HepG2 (cell line): ENCODE data around the gene SLC22A23. TPM values are rescaled to one million over a fixed set of nuclear protein-coding genes. Genes with fewer than 3 reads are reported as not detected.

ENCODE experiments used
- ATAC-seq: fragments of 200-7000 bp; cut with Tn5 transposase; 3 replicates; pipeline ENCODE4 v1.9.1; 2020; ENCODE audit warnings: mild to moderate bottlenecking, moderate library complexity
- BruUV-seq: library from RNA; stranded (reverse); fragments of 400-500 nt; replicated peaks from 2 replicates; lab custom pipeline; 2021; lab: Mats Ljungman, UMichigan
- CTCF ChIA-PET: fragments of 300-600 bp; formaldehyde crosslinking; extraction: SDS; loops from one replicate; lab custom pipeline; 2021; ENCODE audit warnings: low total read pairs, inconsistent platforms, low intra/inter-chr PET ratio; lab: Yijun Ruan, JAX
- POLR2A ChIA-PET: fragments of 350-600 bp; sonication (Branson Sonifier 250); formaldehyde crosslinking; loops from one replicate; lab custom pipeline; 2020; ENCODE audit warnings: antibody characterized with exemption, inconsistent platforms; lab: Yijun Ruan, JAX
- DNase-seq: peaks from one replicate; pipeline ENCODE4 v3.0.0-alpha.2; 2015; ENCODE audit warnings: low spot score
- FAIRE-seq: peaks from 3 replicates; lab custom pipeline; 2011; peaks lifted over from hg19 to GRCh38; lab: Jason Lieb, UNC
- H2AFZ ChIP-seq: one replicate; pipeline ENCODE4 v1.6.1; 2011; ENCODE audit warnings: low read length, inconsistent platforms
- H3K27ac ChIP-seq: fragments of 300-600 bp; 3 replicates; pipeline ENCODE4 v1.8.0; 2011; ENCODE audit warnings: mixed run types, mild to moderate bottlenecking, mixed read lengths, low read length, inconsistent platforms; ENCODE audit not compliant: insufficient read depth; ENCODE audit errors: extremely low read length
- H3K27me3 ChIP-seq, 2 experiments: fragments of 200-600 bp in 1 of 2; 2 replicates in 1 of 2; 3 replicates in 1 of 2; pipeline versions ENCODE4 v1.6.0 to v1.8.0; 2011; ENCODE audit warnings: low read length in 2 of 2, mild to moderate bottlenecking in 2 of 2, moderate library complexity in 2 of 2, inconsistent platforms in 1 of 2; ENCODE audit not compliant: insufficient read depth in 2 of 2, control insufficient read depth in 1 of 2
- H3K36me3 ChIP-seq, 2 experiments: fragments of 200-600 bp in 1 of 2; replicated peaks in 1 of 2; 2 replicates in 1 of 2; 3 replicates in 1 of 2; pipeline versions ENCODE4 v1.5.1 to v1.8.0; 2011; ENCODE audit warnings: low read length in 2 of 2, inconsistent platforms in 1 of 2; ENCODE audit not compliant: insufficient read depth in 2 of 2, control insufficient read depth in 1 of 2
- H3K4me1 ChIP-seq: 2 replicates; pipeline ENCODE4 v1.5.1; 2012; ENCODE audit warnings: low read length, inconsistent platforms; ENCODE audit not compliant: insufficient read depth
- H3K4me2 ChIP-seq: 2 replicates; pipeline ENCODE4 v1.6.0; 2011; ENCODE audit warnings: low read depth, low read length, inconsistent platforms
- H3K4me3 ChIP-seq, 3 experiments: fragments of 200-600 bp in 1 of 3; sonication (generic), shearing (Covaris generic) in 1 of 3; replicated peaks in 1 of 3; 2 replicates each; pipeline ENCODE4 v1.5.1; 2011 to 2016; ENCODE audit warnings: low read length in 3 of 3, inconsistent platforms in 2 of 3, low read depth in 2 of 3, mild to moderate bottlenecking in 2 of 3, control low read depth in 1 of 3, mixed read lengths in 1 of 3; ENCODE audit not compliant: insufficient read depth in 1 of 3
- H3K79me2 ChIP-seq: one replicate; pipeline ENCODE4 v1.6.1; 2011; ENCODE audit warnings: low read length, inconsistent platforms; ENCODE audit not compliant: insufficient read depth
- H3K9ac ChIP-seq: 2 replicates; pipeline ENCODE4 v1.6.0; 2011; ENCODE audit warnings: mild to moderate bottlenecking, low read depth, low read length, inconsistent platforms; ENCODE audit not compliant: insufficient read depth
- H3K9me3 ChIP-seq: 2 replicates; pipeline ENCODE4 v1.5.1; 2012; ENCODE audit warnings: mild to moderate bottlenecking, low read length
- H4K20me1 ChIP-seq: 2 replicates; pipeline ENCODE4 v1.6.0; 2011; ENCODE audit warnings: inconsistent platforms, mild to moderate bottlenecking, low read length, moderate library complexity; ENCODE audit not compliant: insufficient read depth
- CREB1 ChIP-seq, 2 experiments: fragments of 450-650 bp in 1 of 2; IDR thresholded peaks; 2 replicates each; pipeline ENCODE4 v1.6.1; 2016 to 2017; ENCODE audit warnings: control low read depth in 1 of 2, mild to moderate bottlenecking in 1 of 2, missing compliant biosample characterization in 1 of 2, missing genetic modification characterization in 1 of 2
- ELF4 ChIP-seq: sonication (generic); formaldehyde crosslinking; IDR thresholded peaks from 2 replicates; pipeline ENCODE4 v1.5.0; 2020; ENCODE audit warnings: missing genetic modification reagents, mild to moderate bottlenecking, moderate library complexity, borderline replicate concordance
- TSC22D2 ChIP-seq: sonication (generic); formaldehyde crosslinking; IDR thresholded peaks from 2 replicates; pipeline ENCODE4 v1.5.1; 2020; ENCODE audit warnings: missing genetic modification reagents, mild to moderate bottlenecking, borderline replicate concordance
- ZNF18 ChIP-seq: sonication (generic); formaldehyde crosslinking; IDR thresholded peaks from 2 replicates; pipeline ENCODE4 v1.8.0; 2022; ENCODE audit warnings: mild to moderate bottlenecking, missing genetic modification reagents; ENCODE audit not compliant: insufficient replicate concordance
- WGBS: methylation state at CpG from one replicate; pipeline ENCODE4 v1.1.6; 2017; ENCODE audit warnings: low lambda C conversion rate; 5-methylcytosine and 5-hydroxymethylcytosine counted together
- in situ Hi-C: cut with HindIII; loops from 2 replicates; pipeline ENCODE4 v1.10.0; 2017; ENCODE audit warnings: low pct_unique_long_range_greater_than_20kb; ENCODE audit not compliant: extremely low pct_ligation_motif_present
- intact Hi-C: fragments of 100-400 bp; cut with micrococcal nuclease; formaldehyde crosslinking; loops from one replicate; pipeline ENCODE4 v1.10.0; 2022; ENCODE audit not compliant: unreplicated experiment
- polyA plus RNA-seq, 8 experiments: library from polyadenylated mRNA; depleted of rRNA in 3 of 8; stranded (reverse) in 7 of 8; unstranded in 1 of 8; fragments of >200 nt; fragmentation: Illumina TruSeq in 4 of 8; extraction: Trizol in 4 of 8; gene quantifications; 2 replicates each; pipeline versions ENCODE4 v1.2.1 to v1.2.3, GENCODE V29; 2011 to 2016; ENCODE audit warnings: low read depth in 4 of 8, missing spikeins in 1 of 8, mixed read lengths in 1 of 8; ENCODE audit not compliant: insufficient read depth in 1 of 8
- total RNA-seq, 5 experiments: library from RNA; depleted of rRNA; stranded (reverse); fragments of >200 nt; fragmentation: Illumina TruSeq; extraction: Trizol; gene quantifications; 2 replicates each; pipeline ENCODE4 v1.2.3, GENCODE V29; 2016; ENCODE audit warnings: low read depth in 1 of 5

Gene SLC22A23
- total and polyA plus RNA-seq, 2 of the 13 experiments (the other 11 are each of a cell fraction or from before 2014, with no cell fraction given), result 11.8 to 17.5 TPM

- TF ChIP-seq ZNF18 (CRISPR knock-in tag) (no peak), CREB1 (IDR thresholded peaks at IDR 0.05) (peak; percentile 46; the same call in 1 of the 2 replicates), CREB1 (CRISPR knock-in tag; IDR thresholded peaks at IDR 0.05) (no peak)
Measured at GRCh38 chr6:3389390-3390167, 67.3 kb downstream of the SLC22A23 start (continued).

- Histone ChIP-seq H3K4me3 (no peak overlapping the region), H3K36me3 (peaks cover 22 to 63% of the 10 kb centered on the region in 2 experiments), H3K79me2 (peaks cover 69% of the 10 kb centered on the region), H3K27ac (no peak overlapping the region), H3K9ac (no peak overlapping the region), H2AFZ (no peak overlapping the region), H4K20me1 (no peaks in the 10 kb centered on the region), H3K9me3 (no peaks in the 10 kb centered on the region), H3K27me3 (no peaks in the 10 kb centered on the region), H3K4me2 (no peak overlapping the region), H3K4me1 (peaks cover 35% of the 10 kb centered on the region)
- POLR2A ChIA-PET, result interaction anchor here (1.8 kb wide), 1 partner anchor 15 kb away, joined by 4 read pairs; no protein-coding TSS in a partner anchor
- DNase-seq, result no peak
- no peak for FAIRE-seq
- intact Hi-C loops (no loop called here), in situ Hi-C loops (no loop called here)
- TF ChIP-seq ELF4 (CRISPR knock-in tag) (no peak), TSC22D2 (CRISPR knock-in tag) (no peak)
- ATAC-seq, result no peak
- CTCF ChIA-PET, result no interaction called here
- 98% methylated on average over 9 of the region's 9 CpGs for WGBS
- no TSS peak for BruUV-seq
Measured at GRCh38 chr6:3388786-3389185, 68.1 kb downstream of the SLC22A23 start.
